Body of pancreas (tissue), 4 donors: ENCODE results near the gene WNK2. TPM values are rescaled to one million over a fixed set of nuclear protein-coding genes. Genes with fewer than 3 reads are reported as not detected.
A peak's percentile ranks its signal among the peaks of the same experiment; 100 is the strongest.

Experiments used
- ATAC-seq: fragments of 150-250 bp; one replicate; pipeline ENCODE4 v1.9.1; 2016
- DNase-seq, 4 donors: peaks; one replicate each; pipeline ENCODE4 v3.0.0-alpha.2; 2019
- H3K27ac ChIP-seq, 4 donors: fragments of 200-600 bp; sonication (generic); 1 replicate in 3 of 4; 2 replicates in 1 of 4; pipeline versions ENCODE4 v1.5.1 to v1.6.1; 2016 to 2019; ENCODE audit warnings: mild to moderate bottlenecking in 1 of 4, mixed read lengths in 1 of 4, moderate library complexity in 1 of 4
- H3K27me3 ChIP-seq, 2 donors: fragments of 200-600 bp; sonication (generic); one replicate each; pipeline ENCODE4 v1.6.0; 2016; ENCODE audit warnings: mild to moderate bottlenecking in 1 of 2
- H3K36me3 ChIP-seq, 2 donors: fragments of 200-600 bp; sonication (generic); replicated peaks in 1 of 2; 2 replicates each; pipeline ENCODE4 v1.5.1; 2016; ENCODE audit warnings: low read depth in 2 of 2; ENCODE audit not compliant: insufficient read depth in 1 of 2
- H3K4me1 ChIP-seq: fragments of 200-600 bp; sonication (generic); one replicate; pipeline ENCODE4 v1.6.0; 2016
- H3K4me3 ChIP-seq, 2 donors: fragments of 200-600 bp; sonication (generic); 1 replicate in 1 of 2; 2 replicates in 1 of 2; pipeline ENCODE4 v1.5.1; 2016 to 2019
- H3K9me3 ChIP-seq, 3 donors: fragments of 200-600 bp; sonication (generic); 1 replicate in 2 of 3; 2 replicates in 1 of 3; pipeline ENCODE4 v1.5.1; 2016
- CTCF ChIP-seq, 7 experiments: fragments of 450-650 bp in 4 of 7; fragments of 200-600 bp in 3 of 7; sonication (generic) in 3 of 7; IDR thresholded peaks; one replicate each; pipeline ENCODE4 v1.5.1; 2016 to 2019; ENCODE audit warnings: antibody characterized with exemption in 7 of 7
- POLR2A ChIP-seq, 3 donors: fragments of 450-650 bp; IDR thresholded peaks; one replicate each; pipeline ENCODE4 v1.6.1; 2016; ENCODE audit warnings: antibody characterized with exemption in 3 of 3, mild to moderate bottlenecking in 2 of 3
- WGBS, 2 donors: methylation state at CpG; one replicate each; pipeline ENCODE4 v1.1.5; 2017; 5-methylcytosine and 5-hydroxymethylcytosine counted together
- intact Hi-C: fragments of 100-400 bp; cut with DNase I; formaldehyde crosslinking; loops from one replicate; pipeline ENCODE4 v1.15.1; 2023
- total RNA-seq, 2 donors: library from RNA; depleted of rRNA; stranded (reverse); fragments of >200 nt; gene quantifications; one replicate each; pipeline ENCODE4 v1.1.0, GENCODE V29; 2016

Gene WNK2
- total RNA-seq, 2 donors from 2014 or later, result 85.4 to 173 TPM

GRCh38 chr9:93205045-93205768 is 21.3 kb downstream of the WNK2 start:
- peaks cover 97% of the 10 kb centered on the region for H3K4me1 ChIP-seq
- intact Hi-C loops, result no loop called here
- DNase-seq (peak in 3 of 4 donors; percentile 60 to 63 (median 63)), ATAC-seq (no peak)
- H3K27ac ChIP-seq, result peak overlapping the region; percentile 2 to 90 (median 84)
- H3K36me3 ChIP-seq, result no peaks in the 10 kb centered on the region
- no peaks in the 10 kb centered on the region for H3K27me3 ChIP-seq
- no peak overlapping the region for H3K4me3 ChIP-seq
- no peaks in the 10 kb centered on the region for H3K9me3 ChIP-seq
- WGBS, 2 donors, result 11 to 29% methylated on average over 9 to 14 of the region's 14 CpGs
- TF ChIP-seq CTCF (IDR thresholded peaks at IDR 0.05) (no peak), POLR2A (IDR thresholded peaks at IDR 0.05) (no peak)

- ATAC-seq, result no peak
- Histone ChIP-seq H3K36me3 (no peaks in the 10 kb centered on the region), H3K4me1 (peaks cover 94% of the 10 kb centered on the region), H3K4me3 (no peak overlapping the region), H3K27ac (peak overlapping the region in 3 of 4 donors; percentile 83 to 90 (median 86)), H3K27me3 (no peaks in the 10 kb centered on the region), H3K9me3 (no peaks in the 10 kb centered on the region)
- peak in 1 of 4 donors; percentile 12 for DNase-seq
- TF ChIP-seq CTCF (IDR thresholded peaks at IDR 0.05), result no peak
- TF ChIP-seq POLR2A (IDR thresholded peaks at IDR 0.05), result no peak
- intact Hi-C loops, result no loop called here
- WGBS, 2 donors, result 54 to 60% methylated on average over 4 to 11 of the region's 12 CpGs
These were observed 22.1 kb downstream of the WNK2 start for GRCh38 chr9:93205896-93206575.

GRCh38 chr9:93206576-93207155 is 22.7 kb downstream of the WNK2 start:
- Histone ChIP-seq H3K27me3 (no peaks in the 10 kb centered on the region), H3K4me1 (peaks cover 88% of the 10 kb centered on the region), H3K4me3 (no peak overlapping the region), H3K9me3 (no peaks in the 10 kb centered on the region), H3K27ac (peak overlapping the region in 3 of 4 donors; percentile 67 to 90 (median 83)), H3K36me3 (no peaks in the 10 kb centered on the region)
- intact Hi-C loops, result no loop called here
- TF ChIP-seq CTCF (IDR thresholded peaks at IDR 0.05), result no peak
- no peak for TF ChIP-seq POLR2A (IDR thresholded peaks at IDR 0.05)
- DNase-seq (peak in 1 of 4 donors; percentile 5), ATAC-seq (no peak)
- WGBS, 2 donors, result 34 to 59% methylated on average over 6 to 7 of the region's 7 CpGs

DNA sequence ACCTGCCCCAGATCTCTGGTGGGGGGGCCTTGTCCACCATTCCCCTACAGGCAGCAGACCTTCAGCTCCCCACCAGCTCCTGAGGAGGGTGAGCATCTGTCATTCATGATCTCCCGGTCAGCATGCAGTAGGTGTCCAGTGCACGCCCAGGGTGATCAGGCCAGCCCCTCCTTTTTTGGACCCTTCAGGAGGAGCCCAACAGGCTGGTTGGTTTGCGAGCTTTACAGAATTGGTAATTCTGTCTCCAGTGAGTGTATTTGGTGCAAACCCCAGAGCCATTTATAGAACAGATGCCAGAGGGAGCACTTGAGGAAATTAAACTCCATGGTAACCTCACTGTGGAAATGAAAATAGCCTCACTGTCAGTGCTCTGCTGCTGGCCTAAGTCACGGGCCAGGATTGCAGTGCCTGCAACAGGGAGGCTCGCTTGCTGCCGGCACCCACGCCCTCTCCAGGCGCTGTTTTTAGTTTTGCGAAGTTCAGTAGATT is 23.4 kb downstream of the WNK2 start:
- intact Hi-C loops, result no loop called here
- TF ChIP-seq POLR2A (IDR thresholded peaks at IDR 0.05) (no peak), CTCF (IDR thresholded peaks at IDR 0.05) (no peak)
- Histone ChIP-seq H3K36me3 (no peaks in the 10 kb centered on the region), H3K9me3 (no peaks in the 10 kb centered on the region), H3K27me3 (no peaks in the 10 kb centered on the region), H3K4me1 (peaks cover 82% of the 10 kb centered on the region), H3K4me3 (no peak overlapping the region), H3K27ac (peak overlapping the region; percentile 10 to 90 (median 75))
- WGBS, 2 donors, result 47 to 60% methylated on average over 8 to 9 of the region's 9 CpGs
- peak; percentile 45 for ATAC-seq
- peak in 3 of 4 donors; percentile 35 to 58 (median 44) for DNase-seq
